ENCODE measurements around the gene DGAT2. TPM values are rescaled to one million over a fixed set of nuclear protein-coding genes. Genes with fewer than 3 reads are reported as not detected.

DGAT2 gene
- total RNA-seq, 1 experiment from 2014 or later: 2.8 TPM

- H3K4me1 Mint-ChIP-seq: peaks cover 0 to 3% of the 10 kb centered on the region in 2 experiments; a peak in 2 of 4 replicates
- no CpG with 5 or more reads among the region's 3 CpGs for WGBS (ENCODE audit: extremely low coverage, insufficient read length, low lambda C conversion rate)
- no peak overlapping the region; a peak in 1 of 5 replicates for H3K4me3 Mint-ChIP-seq
- Histone ChIP-seq H2BK12ac (ENCODE audit: insufficient read length, low read depth, low read length) (no peak overlapping the region), H2BK120ac (ENCODE audit: low read depth, low read length, poor library complexity, severe bottlenecking) (no peak overlapping the region), H3K14ac (ENCODE audit: insufficient read depth, low read length) (no peak overlapping the region), H3K9ac (ENCODE audit: extremely low read depth, insufficient read length, low read length) (no peak overlapping the region), H3K23me2 (ENCODE audit: insufficient read length, low read depth, low read length, poor library complexity, severe bottlenecking) (no peaks in the 10 kb centered on the region), H4K5ac (ENCODE audit: insufficient read length, low read depth, low read length) (no peak overlapping the region), H3K79me2 (ENCODE audit: insufficient read depth, low read length) (no peaks in the 10 kb centered on the region), H2BK15ac (ENCODE audit: low read depth, low read length) (no peak overlapping the region), H4K91ac (ENCODE audit: insufficient read length, low read depth, low read length) (no peak overlapping the region), H4K20me1 (ENCODE audit: control insufficient read depth, insufficient read depth, insufficient read length) (no peaks in the 10 kb centered on the region), H3K27me3 (ENCODE audit: insufficient read depth, low read length) (no peaks in the 10 kb centered on the region), H4K8ac (replicated peaks; ENCODE audit: insufficient read length, low read depth, low read length) (no peak overlapping the region), H3K27ac (ENCODE audit: insufficient read length, low read depth, low read length) (no peak overlapping the region), H3T11ph (ENCODE audit: low read length) (no peak overlapping the region), H3K56ac (ENCODE audit: insufficient read length, low read depth, low read length) (no peak overlapping the region), H3K4ac (ENCODE audit: low read depth, low read length) (no peak overlapping the region), H3K4me1 (ENCODE audit: insufficient read depth, low read length) (no peaks in the 10 kb centered on the region), H3K18ac (ENCODE audit: insufficient read length, low read depth, low read length) (no peak overlapping the region), H3K4me2 (ENCODE audit: insufficient read depth, insufficient read length, low read length) (no peak overlapping the region), H2AK5ac (ENCODE audit: insufficient read length, low read length) (no peak overlapping the region), H2AFZ (ENCODE audit: low read length) (no peak overlapping the region), H3K9me3 (ENCODE audit: control insufficient read depth, low read depth, low read length) (no peaks in the 10 kb centered on the region), H2BK20ac (ENCODE audit: low read depth, low read length, poor library complexity, severe bottlenecking) (no peak overlapping the region), H3K79me1 (ENCODE audit: insufficient read depth, low read depth, low read length, poor library complexity, severe bottlenecking) (no peaks in the 10 kb centered on the region), H3K23ac (ENCODE audit: insufficient read length, low read depth, low read length) (no peak overlapping the region), H2BK5ac (ENCODE audit: insufficient read length, low read length) (no peak overlapping the region)
- peaks cover 1% of the 10 kb centered on the region for H3K27me3 Mint-ChIP-seq (ENCODE audit: low read depth)
- H3K36me3 Mint-ChIP-seq (ENCODE audit: insufficient read depth in 1 of 3, low read depth in 3 of 3): no peaks in the 10 kb centered on the region
- TF ChIP-seq CTCF (conservative IDR thresholded peaks at IDR 0.05): no peak
- no peaks in the 10 kb centered on the region for H3K9me3 Mint-ChIP-seq
- DNase-seq: no peak
- no peak overlapping the region for H3K27ac Mint-ChIP-seq
Observed at GRCh38 chr11:75789521-75789920, 20.9 kb downstream of the DGAT2 start.
